ENCODE results near the gene TSHZ2.

DNA sequence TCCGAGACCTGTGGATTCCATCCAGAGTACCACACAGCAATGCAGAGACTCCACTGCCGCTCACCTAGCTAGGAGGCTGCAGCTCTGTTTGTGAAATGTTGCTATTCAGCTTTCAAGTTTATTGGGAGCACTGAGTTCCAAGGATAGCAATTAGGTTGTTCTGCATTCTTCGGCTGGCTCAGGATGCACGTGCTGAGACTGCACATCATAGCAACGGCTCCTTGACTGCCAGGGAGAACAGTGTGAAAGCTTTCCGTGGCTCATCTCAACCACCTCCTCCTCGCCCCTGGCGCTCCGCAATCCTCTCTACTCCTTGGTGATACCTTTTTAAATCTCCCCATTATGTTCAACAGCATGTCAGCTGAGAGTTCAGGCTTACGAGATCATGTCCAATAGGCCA lies 116.6 kb downstream of the TSHZ2 start:
- TF ChIP-seq POLR2AphosphoS5 (IDR thresholded peaks at IDR 0.05; ENCODE audit: low read depth, low read length) (no peak), POLR2A (IDR thresholded peaks at IDR 0.05; ENCODE audit: low read depth, low read length) (no peak)

Measured in GM12892 (cell line).